ENCODE measurements around the gene NFAM1.

NFAM1 gene

DNA sequence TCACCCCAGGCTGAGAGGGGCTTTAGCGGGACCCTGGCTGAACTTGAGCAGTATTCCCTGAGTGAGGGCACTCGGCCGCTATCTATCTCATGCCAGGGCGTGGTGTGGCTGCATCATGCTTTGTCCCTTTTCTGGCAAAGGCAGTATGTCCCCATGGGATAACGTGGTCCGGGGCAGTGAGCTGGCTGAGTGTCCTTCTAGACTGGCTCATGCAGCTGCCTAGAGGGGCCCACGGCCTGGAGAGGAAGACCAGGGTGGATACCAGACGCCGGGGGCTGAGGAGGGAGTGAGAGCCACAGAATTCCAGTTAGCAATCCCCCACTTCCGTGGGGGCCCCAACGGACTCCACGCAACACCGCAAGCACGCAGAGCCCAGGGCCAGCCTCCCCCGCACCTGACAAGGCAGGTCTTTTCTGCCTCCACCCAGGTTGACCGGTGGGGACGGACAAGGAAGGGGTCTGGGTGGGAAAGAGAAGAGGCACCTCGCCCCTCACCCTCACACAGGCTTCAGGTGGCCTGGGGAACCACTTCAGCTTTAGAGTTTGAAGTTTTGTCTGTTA is 15.5 kb downstream of the NFAM1 start:
- no peak for DNase-seq (ENCODE audit: low spot score)

DNA sequence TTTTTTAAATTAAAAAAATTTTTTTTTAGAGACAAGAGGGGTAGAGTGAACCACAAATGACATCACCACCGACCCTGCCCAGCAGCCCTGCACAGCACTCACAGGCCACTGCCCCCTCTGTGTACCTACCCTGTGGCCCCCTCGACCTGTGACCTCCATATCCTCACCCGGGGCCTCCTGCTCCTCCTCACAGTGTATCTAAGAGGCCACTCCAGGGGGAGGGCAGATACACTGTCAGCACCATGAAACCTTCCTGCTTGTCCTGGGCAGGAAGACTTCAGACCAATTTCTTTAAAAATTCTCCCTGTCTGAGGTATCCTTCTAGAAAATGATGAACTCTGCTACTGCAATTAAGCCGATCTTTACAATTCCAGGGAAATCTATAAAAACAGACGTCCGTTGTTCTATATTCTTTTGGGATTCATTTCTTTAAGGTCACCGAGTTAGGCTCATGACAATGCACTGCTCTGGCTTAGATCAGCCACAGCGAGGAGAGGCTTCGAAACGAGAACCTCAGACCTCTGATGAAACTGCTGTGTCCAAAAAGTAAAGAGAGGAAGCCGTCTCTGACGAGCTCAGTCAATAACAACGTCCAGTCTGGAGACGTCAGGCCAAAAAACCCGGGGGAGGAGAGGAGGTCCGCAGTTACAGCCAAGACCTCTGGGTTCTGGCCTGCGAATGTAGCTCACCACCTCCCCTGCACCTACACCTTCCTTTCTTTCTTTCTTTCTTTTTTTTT is 17.5 kb downstream of the NFAM1 start:
- no peak for DNase-seq (ENCODE audit: low spot score)

DNA sequence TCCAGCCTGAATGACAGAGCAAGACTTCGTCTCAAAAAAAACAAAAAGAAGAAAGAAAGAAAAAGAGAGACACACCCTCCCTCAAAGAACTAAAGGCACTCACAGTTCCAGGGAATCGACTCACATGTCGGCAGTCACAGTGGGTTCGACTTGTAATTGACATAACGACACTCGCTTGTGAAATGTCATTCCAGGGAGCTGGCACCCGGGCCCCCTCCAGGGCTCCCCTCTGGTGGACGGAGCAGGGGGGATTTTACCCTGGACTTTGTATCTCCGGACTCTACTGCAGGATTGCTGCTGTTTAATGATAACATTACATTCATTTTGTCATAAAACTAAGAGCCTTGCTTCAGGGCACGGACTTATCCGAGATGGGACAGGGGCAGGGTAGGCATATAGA is 18.2 kb downstream of the NFAM1 start:
- DNase-seq (ENCODE audit: low spot score), result no peak

DNA sequence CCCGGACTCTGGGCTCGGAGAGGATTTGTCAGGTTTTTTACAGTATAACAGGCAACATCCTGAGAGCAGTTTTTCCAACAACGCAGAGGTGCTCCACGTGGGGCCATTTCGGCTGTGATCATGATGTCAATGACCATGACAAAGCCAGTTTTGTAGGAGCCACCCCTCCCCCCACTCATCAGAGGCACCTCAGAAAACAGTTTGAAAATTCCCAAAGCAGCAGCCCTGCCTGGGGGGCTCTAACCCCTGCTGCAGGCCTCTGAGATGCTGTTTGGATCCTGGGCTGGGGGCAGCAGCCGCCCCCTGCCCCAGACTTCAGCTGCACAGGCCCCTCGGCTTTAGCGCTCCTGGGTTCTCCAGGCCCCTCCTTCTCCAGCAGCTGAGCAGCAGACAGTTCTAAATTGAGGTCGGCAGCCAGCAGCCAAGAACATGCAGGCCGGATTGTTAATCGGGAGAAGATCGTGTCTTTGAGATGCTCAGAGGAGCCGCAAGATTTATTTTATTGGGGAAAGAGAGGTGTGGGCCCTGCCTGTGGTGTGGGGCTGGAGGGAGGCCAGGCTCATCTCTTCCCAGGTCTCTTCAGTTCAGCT is 19.4 kb downstream of the NFAM1 start:
- no peak for DNase-seq (ENCODE audit: low spot score)

DNA sequence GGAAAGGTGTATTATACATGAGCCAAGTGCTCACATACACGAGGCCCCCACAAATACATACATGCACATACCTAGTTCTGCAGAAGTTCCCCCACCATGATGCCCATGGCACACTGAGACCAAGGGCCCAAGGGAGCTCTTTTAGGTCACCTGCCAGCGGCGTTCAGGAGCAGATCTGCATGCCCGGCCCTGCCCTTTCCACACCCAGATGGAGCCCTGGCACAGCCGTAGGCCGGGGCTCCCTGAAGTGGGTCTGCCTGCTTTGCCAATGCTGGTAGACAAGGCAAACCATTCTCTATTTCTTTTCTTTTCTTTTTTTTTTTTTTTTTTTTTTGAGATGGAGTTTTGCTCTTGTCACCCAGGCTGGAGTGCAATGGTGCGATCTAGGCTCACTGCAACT is 21.5 kb downstream of the NFAM1 start:
- no peak for DNase-seq (ENCODE audit: low spot score)

DNA sequence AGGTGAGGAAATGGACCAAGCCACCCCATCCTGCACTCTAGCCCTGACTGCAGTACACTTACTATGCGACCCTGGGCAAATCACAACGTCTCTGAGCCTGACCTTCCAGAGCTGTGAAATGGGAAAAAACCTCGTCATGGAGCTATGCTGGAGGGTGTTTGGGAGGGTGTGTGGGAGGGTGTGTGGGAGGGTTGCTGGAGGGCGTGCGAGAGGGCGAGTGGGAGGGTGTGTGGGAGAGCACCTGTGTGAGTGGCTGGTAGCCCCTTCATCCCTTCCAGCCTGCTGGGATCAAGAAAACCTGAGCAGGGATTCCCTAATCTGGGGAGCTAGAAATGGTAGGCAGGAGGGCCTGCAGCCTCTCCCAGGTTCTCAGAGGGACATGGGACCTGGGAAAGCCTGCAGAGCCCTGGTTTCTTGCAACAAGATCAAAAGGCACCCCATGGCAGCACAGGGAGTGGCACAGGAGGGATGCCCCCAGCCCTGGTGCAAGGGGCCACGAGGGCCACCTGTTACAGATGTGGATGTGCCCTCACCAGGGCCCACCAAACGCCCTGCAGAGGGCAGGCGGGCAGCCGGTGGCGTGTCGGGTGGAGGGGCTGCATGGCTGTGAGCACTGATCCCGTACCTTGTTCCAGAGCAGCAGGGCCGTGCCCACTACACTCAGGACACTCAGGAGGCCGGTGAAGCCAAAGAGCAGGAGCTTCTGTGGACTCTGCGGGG is 23.2 kb downstream of the NFAM1 start:
- DNase-seq (ENCODE audit: low spot score), result no peak

DNA sequence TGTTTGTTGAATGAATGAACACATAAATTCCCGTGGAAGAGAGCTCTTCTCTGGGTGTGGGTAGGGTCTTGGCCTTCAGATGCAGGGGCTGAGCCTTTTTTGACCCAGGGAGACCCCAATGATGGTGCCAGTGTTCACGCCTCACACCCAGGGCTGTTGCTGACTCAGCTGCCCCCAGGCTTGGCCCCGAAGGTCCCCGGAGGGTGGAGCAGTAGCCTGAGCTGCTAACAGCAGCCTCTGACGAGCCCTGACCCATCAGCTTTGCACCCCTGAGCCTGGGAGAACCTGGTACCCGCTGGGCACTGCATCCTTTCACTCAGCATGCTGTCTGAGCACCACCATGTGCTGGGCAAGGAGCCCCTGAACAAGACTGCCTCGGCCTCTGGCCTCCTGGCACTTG is 23.9 kb downstream of the NFAM1 start:
- DNase-seq (ENCODE audit: low spot score), result no peak

DNA sequence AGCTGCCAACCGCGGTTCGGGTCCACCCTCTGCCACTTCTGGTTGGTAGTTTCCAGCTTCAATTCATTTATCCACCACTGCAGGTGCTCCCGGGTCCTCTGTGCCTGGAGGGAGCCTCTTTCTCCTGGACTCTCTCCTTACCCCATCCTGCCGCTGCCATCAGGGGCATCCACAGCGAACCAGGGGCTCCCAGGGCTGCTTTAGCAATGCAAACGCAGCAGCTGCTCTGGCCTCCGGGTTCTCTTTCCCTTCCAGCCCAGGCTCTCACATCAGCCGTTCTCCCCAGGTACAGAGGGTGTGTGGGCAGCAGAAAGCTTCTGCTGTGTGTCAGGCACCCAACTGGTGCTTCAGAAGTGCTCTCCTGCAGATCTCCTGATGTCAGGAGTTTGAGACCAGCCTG is 27.9 kb downstream of the NFAM1 start:
- no peak for DNase-seq (ENCODE audit: low spot score)

DNA sequence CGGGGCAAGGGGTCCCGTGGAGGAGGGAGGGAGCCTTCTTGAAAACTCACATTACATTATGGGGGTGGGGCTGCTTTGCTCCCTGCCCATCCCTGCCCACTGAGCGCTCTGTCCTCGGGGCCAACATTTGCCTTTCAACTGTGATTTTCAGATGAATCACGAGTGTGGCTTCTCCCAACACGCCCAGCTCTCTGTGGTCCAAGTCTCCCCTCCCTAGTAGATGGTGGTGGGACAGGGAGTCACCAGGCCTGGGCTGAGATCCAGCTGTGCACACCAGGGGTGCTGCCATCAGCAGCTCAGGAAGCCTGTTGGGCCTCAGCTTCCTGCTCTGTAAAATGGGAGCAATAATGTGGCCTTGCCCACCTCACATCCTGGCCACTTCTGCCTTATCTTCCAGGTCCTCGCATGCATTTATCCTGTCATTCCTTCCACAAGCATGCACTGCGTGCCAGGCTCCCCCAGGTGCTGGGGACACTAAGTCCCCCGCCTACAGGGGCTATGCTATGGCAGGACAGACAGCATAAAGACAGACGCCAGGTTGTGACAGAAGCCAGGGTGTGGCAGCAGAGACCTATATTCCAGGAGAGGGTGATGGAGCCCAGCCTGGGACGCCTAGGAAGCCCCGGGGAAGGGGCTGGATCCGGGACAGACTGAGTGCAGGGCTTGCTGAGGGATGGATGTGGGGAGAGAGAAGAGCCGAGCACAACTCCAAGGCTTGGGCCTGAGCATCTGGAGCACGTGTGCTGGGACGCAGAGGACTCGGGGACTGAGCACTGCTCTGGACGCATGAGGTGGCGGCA is 30.5 kb downstream of the NFAM1 start:
- no peak for DNase-seq (ENCODE audit: low spot score)

DNA sequence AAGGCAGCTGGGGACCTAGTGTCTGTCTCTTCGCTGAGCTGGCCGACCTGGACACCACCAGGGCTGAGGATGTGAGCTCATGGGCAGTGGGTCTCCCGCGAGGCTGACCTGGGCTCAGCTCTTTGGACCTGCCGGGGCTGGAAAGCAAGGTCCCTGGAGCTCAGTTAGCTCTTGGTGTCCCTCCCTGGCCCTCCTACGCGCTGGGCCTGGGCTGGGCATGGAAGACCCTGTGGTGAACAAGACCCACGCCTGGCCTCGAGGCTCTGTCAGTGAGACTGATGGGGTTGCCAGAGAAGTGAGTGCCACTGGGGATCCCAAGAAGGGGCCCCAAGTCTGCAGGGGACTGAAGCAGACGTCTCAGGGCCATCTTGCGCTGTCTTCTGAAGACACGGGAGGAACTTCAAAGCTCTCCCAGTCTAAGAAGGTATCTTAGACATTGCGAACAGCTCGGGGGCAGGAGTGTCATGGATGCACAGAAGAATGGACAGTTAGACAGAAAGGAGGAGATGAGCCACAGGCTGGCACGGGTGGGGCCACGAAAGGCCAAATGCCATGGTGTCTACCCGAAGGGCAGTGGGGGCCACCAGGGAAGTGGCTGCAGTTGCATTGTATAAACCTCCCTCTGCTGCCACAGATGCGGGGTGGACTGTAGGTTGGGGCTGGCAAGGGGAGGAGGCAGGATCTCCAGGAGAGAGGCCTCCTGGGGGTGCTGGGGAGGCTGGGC is 31.2 kb downstream of the NFAM1 start:
- no peak for DNase-seq (ENCODE audit: low spot score)

DNA sequence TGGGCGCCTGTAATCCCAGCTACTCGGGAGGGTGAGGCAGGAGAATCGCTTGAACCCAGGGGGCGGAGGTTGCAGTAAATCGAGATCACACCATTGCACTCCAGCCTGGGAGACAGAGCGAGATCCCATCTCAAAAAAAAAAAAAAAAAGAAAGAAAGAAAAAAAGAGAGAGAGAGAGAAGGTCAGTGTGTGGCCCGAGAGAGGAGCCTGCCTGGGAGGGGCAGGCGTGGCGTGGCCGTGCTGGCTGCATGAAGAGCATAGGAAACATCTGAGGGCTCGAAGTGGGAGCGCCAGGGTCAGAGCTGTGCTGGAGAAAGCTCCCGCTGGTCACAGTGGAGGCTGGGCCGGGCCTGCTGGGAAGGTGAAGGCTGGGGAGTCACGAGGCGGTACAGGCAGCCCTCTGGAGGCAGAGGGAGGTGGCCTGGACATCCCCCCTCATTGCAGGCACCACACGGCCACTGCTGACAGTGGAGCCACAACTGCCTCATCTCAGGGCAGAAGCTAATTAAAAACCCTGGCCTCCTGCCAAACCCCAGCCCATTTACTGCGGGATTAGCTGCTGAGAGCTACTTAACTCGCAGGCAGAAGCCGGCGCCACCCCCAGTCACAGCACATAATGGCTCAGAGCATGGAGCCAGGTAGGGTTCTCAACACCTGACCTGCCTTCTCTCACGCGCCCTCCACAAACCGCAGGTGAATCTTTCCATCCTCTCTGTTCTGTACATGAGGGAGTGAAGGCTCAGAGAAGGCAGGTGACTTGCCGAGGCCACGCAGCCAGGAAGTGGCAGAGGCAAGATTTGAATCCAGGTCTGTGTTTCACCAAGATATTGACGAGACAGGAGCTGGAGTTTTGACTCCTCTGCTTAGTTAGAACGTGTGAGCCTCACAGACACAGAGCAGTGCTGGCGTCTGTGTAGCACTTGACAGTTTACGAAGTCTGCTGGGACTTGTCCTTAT is 32.6 kb downstream of the NFAM1 start:
- DNase-seq (ENCODE audit: low spot score), result no peak

DNA sequence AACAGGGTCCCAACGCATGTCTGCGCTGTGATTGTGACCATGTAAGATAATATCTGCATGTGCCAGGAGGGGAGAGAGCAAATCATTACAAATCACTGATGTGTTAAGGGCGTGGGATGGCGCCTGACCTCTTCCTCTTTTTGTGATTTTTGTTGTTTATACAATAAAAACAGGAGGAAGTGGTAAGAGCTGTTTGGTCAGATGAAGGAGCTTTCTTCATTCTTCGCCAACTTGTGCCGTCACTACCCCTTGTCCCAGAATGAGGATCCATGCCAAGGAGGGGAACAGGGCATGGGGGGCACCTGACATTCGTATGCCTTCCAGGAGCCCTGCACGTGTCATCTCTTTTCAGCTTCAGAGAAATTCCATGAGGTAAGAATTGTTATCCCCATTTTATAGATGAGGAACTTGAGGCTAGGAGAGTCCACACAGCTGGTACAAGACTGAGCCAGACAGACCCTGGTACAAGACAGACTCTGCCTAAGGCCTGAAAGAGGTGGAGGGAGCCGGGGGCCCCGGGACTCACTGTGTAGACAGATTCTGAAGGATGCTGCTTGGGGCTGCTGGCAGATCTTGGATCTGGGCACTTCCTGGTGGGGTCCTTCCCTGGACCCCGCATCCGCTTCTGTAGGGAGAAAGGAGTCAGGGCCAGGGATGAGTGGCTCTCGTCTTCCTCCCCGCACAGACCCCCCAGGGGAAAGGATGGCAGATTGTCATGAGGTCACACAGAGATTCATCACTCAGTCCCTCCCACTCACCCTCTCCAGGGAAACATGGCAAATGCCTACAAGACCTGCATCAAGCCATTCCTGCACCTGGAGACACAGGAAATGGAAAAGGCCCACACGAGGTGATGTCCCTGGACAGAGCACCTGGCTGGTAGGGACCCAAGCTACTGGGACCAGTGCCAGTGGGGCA is 34.6 kb downstream of the NFAM1 start:
- no peak for DNase-seq (ENCODE audit: low spot score)

DNA sequence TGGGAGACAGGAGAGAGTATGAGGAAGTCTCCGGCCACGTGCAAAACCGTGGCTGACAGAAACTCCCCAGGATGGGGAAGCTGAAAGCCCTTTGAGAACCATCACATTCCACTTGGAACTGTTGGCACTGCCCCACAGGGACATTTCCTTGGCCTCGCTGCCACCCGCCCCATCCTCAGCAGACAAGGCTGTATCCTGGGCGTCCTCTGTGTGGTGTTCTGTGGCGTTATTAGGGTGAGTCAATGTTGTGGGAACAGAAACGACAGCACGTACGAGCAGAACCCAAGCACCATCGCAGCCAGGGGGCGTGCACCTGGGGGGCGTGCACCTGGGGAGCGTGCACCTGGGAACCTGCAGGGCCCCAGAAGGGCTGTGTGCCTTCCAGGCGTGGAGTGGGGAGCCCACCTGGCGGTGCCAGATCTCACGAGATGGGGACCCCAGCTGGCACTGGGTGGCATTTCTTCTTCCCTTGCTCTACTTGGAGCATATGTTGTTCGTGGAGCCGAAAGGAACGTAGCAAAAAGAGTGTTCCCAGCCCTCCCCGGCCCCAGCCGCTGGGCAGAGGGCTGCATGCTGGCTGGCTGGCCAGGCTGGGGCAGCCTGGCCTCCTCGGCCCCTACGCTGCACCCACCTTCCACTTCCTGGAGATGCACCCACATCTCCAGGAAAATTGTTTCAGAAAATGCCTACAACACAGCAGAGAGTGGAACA is 35.4 kb downstream of the NFAM1 start:
- DNase-seq (ENCODE audit: low spot score), result no peak

DNA sequence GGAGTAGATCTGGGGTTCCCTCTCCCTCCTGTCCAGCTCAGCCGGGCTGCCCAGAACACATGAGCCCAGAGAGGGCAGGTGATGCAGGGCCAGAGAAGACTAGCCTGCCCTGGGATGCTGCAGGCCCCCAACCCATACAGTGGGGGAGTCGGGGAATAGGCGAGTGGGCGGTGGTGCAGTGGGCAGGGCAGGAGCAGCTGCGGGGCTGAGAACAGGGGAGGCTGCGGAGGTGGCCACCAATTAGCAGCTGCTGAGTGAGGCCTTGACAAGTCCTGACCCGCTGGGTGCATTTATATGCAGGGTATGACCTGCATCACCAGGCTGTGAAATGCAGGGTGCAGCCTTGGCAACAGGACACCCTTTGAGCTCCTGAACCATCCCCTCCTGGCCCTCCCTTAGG is 43.1 kb downstream of the NFAM1 start:
- DNase-seq (ENCODE audit: low spot score), result no peak

DNA sequence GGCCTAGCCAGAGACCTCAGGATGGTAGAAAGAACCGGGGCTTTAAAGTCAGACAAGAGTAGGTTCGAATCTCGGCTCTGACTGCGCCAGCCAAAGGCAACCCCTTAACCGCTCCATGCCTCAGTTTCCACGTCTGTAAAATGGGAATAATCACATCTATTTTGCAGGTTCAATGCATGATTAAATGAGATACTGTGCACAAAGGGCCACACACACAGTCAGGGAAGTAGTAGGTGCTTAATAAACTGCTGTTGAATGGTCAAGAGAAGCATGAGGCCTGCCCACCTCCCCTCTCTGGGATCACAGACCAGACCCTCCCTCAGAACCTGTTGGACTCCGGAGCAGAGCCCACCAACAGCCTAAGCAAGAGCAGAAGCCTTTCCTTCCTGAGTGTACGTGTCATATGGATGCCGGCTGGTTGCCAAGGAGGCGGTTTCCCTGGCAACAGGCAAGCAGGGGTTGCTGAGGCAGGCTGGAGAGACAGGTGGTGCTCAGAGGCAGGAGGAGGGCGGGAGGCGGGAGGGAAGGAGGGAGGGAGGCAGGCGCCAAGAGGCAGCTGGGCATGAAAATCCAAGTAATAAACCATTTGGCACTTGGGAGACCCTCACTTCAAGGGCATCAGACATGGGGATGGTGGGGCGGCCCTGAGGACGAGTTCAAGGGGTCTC is 43.9 kb downstream of the NFAM1 start:
- no peak for DNase-seq (ENCODE audit: low spot score)

DNA sequence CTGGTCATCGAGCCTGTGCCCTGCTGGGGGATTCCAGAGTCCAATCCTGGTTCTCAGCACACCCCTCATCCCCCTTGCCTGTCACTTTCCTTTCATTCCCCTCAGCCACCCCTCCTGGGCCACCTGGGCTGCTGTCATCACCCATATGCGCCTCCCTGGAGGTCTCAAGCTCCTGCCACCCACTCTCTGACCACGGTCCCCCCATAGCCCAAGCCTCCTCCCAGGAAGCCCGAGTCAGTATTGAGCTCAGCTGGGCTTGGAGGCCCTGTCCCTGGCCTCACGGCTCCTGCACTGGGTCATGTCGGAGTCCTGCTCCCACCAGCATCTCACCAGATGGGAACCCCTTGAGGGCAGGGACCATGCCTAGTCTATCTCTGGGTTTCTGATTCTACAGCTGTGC is 44.6 kb downstream of the NFAM1 start:
- DNase-seq (ENCODE audit: low spot score), result no peak

DNA sequence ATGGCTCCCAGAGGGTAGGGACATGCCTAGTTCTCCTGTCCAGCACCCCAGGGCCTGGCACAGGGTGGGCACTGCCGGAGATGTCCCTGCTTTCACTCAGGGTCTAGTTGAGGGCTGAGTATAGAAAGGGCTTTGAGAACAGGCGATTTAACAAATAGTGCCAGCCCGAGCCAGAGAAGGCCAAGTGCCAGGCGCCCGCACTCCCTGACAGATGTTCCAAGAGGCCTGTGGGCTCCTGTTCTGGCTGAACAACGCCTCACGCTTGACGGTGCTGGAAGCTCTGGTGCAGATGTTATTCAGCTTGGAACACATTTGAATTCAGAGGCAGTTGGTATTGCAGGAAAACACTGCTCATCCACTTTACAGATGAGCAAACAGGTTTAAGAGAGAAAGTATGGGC is 46.5 kb downstream of the NFAM1 start:
- DNase-seq (ENCODE audit: low spot score), result no peak

DNA sequence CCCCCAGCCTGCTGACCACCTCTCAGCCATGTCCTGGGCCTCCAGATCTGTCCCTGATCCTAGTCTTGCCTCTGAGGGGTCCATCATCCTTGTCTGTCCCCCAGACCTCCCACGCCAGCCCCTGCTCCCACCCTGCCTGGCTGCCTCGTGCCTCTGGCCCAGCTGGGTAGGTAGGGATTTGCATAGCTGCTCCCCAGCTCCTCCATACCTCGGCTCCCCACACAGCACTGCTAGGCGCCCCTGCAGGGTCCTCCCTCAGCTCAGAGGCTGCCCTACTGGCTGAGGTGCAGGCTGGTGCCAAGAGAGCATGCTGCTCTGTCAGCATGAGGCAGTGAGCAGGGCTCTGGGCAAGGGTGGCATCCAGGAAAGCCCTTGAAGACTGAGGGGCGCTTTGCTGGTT is 47.7 kb downstream of the NFAM1 start:
- DNase-seq (ENCODE audit: low spot score), result no peak

Measured in CD4-positive, alpha-beta T cell treated with Interleukin-6 at 100 ng/mL for 8 hours (primary cell).